ENCODE data around the gene RASA4.
"Not testable (repeated sequence)": the region's sequence is repeated elsewhere in the genome, so short reads cannot be mapped to it uniquely, and the experiment has no call there.

Gene RASA4

DNA sequence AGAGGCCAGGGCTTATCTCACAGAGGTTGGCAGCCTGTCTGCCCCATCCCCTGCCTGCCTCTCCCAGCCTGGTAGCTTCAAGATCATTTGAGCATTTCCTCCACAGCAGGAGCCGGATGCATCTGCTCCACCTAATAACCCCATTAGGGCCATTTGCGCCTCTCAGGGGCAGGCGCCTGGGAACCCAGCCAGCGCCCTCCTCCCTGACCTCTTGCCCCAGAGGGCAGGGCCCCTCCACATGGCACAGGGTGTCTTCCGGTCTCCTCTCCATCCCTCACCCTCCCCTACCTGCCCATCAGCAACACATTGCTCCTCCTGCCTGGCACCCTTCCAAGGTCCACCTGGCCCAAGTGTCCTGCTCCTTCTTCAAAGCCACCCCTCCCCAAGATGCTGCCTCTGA lies 18.8 kb upstream of the RASA4 start:
- H3K9me2 ChIP-seq (replicated peaks; ENCODE audit: insufficient read depth, low read length); H3K27me3 ChIP-seq (ENCODE audit: low read length); H3F3A ChIP-seq (ENCODE audit: insufficient read depth); H3K9ac ChIP-seq (ENCODE audit: low read length); H3K4me3 ChIP-seq (ENCODE audit: insufficient read depth, low read length, poor library complexity, severe bottlenecking); H3K79me2 ChIP-seq (ENCODE audit: insufficient read depth, low read length); H4K20me1 ChIP-seq (ENCODE audit: low read depth, low read length); H3K27ac ChIP-seq (ENCODE audit: low read depth, low read length); H3K36me3 ChIP-seq (ENCODE audit: low read length); H2AFZ ChIP-seq (ENCODE audit: low read depth, low read length, severe bottlenecking); H3K9me3 ChIP-seq (ENCODE audit: insufficient read depth, low read length); H3K4me2 ChIP-seq (ENCODE audit: low read depth, low read length, poor library complexity, severe bottlenecking): not testable (repeated sequence)

DNA sequence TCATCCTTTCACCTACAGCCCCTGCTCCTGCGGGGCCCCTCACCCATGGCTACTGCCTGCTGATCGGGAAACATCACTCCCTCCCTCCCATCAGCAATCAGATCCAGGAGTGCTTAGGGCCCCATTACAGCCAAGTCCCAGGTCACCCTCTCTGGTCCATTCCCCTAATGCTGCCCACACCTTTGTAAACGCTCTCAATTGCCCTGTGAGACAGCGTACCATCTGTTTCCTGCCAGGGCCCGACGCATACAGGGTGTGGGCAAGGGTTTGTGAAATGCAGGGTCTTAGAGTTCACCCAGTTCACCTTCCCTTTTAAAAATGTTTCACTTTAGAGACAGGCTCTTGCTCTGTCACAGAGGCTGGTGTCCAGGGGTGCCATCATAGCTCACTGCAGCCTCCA lies 17.7 kb upstream of the RASA4 start:
- not testable (repeated sequence) for H3K4me3 ChIP-seq (ENCODE audit: insufficient read depth, low read length, poor library complexity, severe bottlenecking); H3K4me2 ChIP-seq (ENCODE audit: low read depth, low read length, poor library complexity, severe bottlenecking); H3K9me2 ChIP-seq (replicated peaks; ENCODE audit: insufficient read depth, low read length); H3K27ac ChIP-seq (ENCODE audit: low read depth, low read length); H2AFZ ChIP-seq (ENCODE audit: low read depth, low read length, severe bottlenecking); H3K79me2 ChIP-seq (ENCODE audit: insufficient read depth, low read length); H3K27me3 ChIP-seq (ENCODE audit: low read length); H3K9ac ChIP-seq (ENCODE audit: low read length); H4K20me1 ChIP-seq (ENCODE audit: low read depth, low read length); H3K9me3 ChIP-seq (ENCODE audit: insufficient read depth, low read length); H3K36me3 ChIP-seq (ENCODE audit: low read length); H3F3A ChIP-seq (ENCODE audit: insufficient read depth)

DNA sequence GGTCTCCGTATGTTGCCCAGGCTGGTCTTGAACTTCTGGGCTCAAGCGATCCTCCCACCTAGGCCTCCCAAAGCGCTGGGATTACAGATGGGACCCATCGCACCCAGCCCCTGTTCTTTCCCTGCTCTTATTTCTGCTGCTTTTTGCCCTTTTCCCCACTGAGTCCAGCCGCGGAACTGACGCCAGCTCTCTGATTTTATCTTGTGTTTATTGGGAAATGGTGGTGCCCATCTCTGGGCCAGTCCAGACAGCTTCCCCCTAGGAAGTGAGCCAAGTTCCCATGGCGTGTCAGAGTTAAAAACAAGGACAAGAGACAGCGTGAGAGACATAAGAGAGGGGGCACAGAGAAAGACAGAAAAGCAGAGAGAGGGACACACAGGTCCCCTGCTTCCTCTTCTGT lies 14.1 kb upstream of the RASA4 start:
- not testable (repeated sequence) for H3K79me2 ChIP-seq (ENCODE audit: insufficient read depth, low read length)

DNA sequence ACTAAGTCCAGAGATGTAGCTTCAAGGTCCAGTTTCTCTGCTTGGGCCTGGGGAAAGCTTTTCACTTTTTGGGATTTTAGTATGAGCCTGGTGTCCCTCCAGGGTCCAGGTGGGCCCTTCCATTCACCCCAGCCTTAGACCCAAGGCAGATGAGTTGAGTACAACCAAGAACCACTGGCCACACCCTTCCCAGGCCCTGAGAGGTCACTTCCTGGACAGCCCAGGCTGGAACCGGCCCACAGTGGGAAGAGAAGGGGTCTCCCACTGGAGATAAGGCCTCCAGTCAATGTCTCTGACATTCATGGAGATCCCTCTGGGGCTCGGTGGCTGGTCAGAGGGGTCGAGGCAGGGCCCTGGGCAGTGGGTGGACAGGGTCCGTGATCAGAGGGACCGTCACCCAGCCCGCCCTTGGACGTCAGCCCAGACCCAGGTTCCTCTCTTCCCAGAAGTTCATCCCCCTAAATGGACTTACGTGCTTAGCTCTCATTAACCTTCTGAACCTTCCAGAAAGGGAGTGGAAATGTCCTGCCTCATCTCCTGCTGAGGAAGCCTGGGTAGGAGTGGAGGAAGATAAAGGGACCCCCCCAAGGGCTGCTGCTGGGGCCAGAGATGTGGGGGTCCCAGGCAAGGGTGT lies 10.8 kb upstream of the RASA4 start:
- not testable (repeated sequence) for H3K79me2 ChIP-seq (ENCODE audit: insufficient read depth, low read length); H3K9me3 ChIP-seq (ENCODE audit: insufficient read depth, low read length); H3K27ac ChIP-seq (ENCODE audit: low read depth, low read length); H3F3A ChIP-seq (ENCODE audit: insufficient read depth); H3K4me2 ChIP-seq (ENCODE audit: low read depth, low read length, poor library complexity, severe bottlenecking); H3K36me3 ChIP-seq (ENCODE audit: low read length); H3K27me3 ChIP-seq (ENCODE audit: low read length); H3K9me2 ChIP-seq (replicated peaks; ENCODE audit: insufficient read depth, low read length); H4K20me1 ChIP-seq (ENCODE audit: low read depth, low read length); H3K4me3 ChIP-seq (ENCODE audit: insufficient read depth, low read length, poor library complexity, severe bottlenecking); H2AFZ ChIP-seq (ENCODE audit: low read depth, low read length, severe bottlenecking); H3K9ac ChIP-seq (ENCODE audit: low read length)

More for the DNA sequence above, 14.1 kb upstream of the RASA4 start:
- not testable (repeated sequence) for H3K9ac ChIP-seq (ENCODE audit: low read length); H3K4me2 ChIP-seq (ENCODE audit: low read depth, low read length, poor library complexity, severe bottlenecking); H3K9me3 ChIP-seq (ENCODE audit: insufficient read depth, low read length); H3K4me3 ChIP-seq (ENCODE audit: insufficient read depth, low read length, poor library complexity, severe bottlenecking); H3K36me3 ChIP-seq (ENCODE audit: low read length); H3K27me3 ChIP-seq (ENCODE audit: low read length); H3K27ac ChIP-seq (ENCODE audit: low read depth, low read length); H2AFZ ChIP-seq (ENCODE audit: low read depth, low read length, severe bottlenecking); H3K9me2 ChIP-seq (replicated peaks; ENCODE audit: insufficient read depth, low read length); H3F3A ChIP-seq (ENCODE audit: insufficient read depth); H4K20me1 ChIP-seq (ENCODE audit: low read depth, low read length)

DNA sequence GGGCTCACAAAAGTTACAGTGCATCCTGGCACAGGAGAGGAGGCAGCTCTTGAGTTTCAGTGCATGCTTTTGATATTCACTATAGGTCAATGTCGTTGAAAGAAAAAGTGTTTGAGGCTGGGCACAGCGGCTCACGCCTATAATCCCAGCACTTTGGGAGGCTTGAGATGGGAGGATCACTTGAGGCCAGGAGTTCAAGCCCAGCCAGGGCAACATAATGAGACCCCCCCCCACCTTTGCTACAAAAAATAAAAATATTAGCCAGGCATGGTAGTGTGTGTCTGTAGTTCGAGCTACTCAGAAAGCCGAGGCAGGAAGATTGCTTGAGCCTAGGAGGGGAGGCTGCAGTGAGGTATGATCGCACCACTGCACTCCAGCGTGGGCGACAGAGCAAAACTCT lies 1.6 kb upstream of the RASA4 start:
- not testable (repeated sequence) for H3K36me3 ChIP-seq (ENCODE audit: low read length); H3K4me2 ChIP-seq (ENCODE audit: low read depth, low read length, poor library complexity, severe bottlenecking); H3F3A ChIP-seq (ENCODE audit: insufficient read depth); H3K79me2 ChIP-seq (ENCODE audit: insufficient read depth, low read length); H4K20me1 ChIP-seq (ENCODE audit: low read depth, low read length); H2AFZ ChIP-seq (ENCODE audit: low read depth, low read length, severe bottlenecking); H3K9ac ChIP-seq (ENCODE audit: low read length); H3K27ac ChIP-seq (ENCODE audit: low read depth, low read length); H3K4me3 ChIP-seq (ENCODE audit: insufficient read depth, low read length, poor library complexity, severe bottlenecking); H3K9me3 ChIP-seq (ENCODE audit: insufficient read depth, low read length); H3K27me3 ChIP-seq (ENCODE audit: low read length); H3K9me2 ChIP-seq (replicated peaks; ENCODE audit: insufficient read depth, low read length)

DNA sequence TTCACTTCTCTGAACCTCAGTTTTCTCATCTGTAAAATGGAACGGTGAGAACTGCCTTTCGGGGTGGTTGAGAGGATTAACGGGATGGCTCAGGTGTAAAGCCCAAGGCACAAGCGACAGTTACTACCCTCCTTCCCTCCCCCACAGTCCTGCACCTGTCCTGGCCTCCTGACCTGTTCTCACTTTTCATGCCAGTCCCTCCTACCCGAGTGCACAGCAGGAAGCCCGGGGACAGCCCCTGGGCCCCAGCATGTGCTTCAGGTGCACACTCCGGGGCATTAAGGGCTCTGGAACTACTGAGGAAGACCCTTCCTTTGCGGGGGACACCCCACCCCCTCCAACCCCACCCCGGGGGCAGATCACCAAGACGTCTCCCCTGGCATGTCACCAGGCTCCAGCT lies 626 bp downstream of the RASA4 start:
- H2AFZ ChIP-seq (ENCODE audit: low read depth, low read length, severe bottlenecking); H3K9ac ChIP-seq (ENCODE audit: low read length); H3K4me3 ChIP-seq (ENCODE audit: insufficient read depth, low read length, poor library complexity, severe bottlenecking); H3K9me3 ChIP-seq (ENCODE audit: insufficient read depth, low read length); H3K27me3 ChIP-seq (ENCODE audit: low read length); H3K9me2 ChIP-seq (replicated peaks; ENCODE audit: insufficient read depth, low read length); H3F3A ChIP-seq (ENCODE audit: insufficient read depth); H3K27ac ChIP-seq (ENCODE audit: low read depth, low read length); H3K36me3 ChIP-seq (ENCODE audit: low read length); H3K79me2 ChIP-seq (ENCODE audit: insufficient read depth, low read length); H3K4me2 ChIP-seq (ENCODE audit: low read depth, low read length, poor library complexity, severe bottlenecking); H4K20me1 ChIP-seq (ENCODE audit: low read depth, low read length): not testable (repeated sequence)

DNA sequence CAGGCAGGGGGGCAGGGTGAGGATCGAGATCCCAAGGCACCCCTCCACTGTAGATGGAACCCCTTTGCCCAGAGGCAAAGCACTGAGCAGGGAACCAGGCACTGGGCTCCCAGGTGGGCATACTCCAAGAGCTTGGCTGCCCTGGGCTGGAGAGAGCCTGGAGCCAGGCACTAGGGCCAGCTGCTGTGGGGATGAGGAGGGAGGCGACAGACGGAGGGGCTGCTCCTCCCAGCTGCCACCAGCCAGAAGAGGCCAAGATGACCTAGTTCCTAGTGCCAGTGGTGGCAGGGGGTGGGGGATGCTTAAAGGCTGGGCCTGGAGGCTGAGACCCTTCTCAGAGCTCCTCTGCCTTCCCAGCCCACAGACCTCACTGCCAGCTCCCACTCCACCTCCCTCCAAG lies 1.7 kb downstream of the RASA4 start:
- H3K9me2 ChIP-seq (replicated peaks; ENCODE audit: insufficient read depth, low read length); H3K9me3 ChIP-seq (ENCODE audit: insufficient read depth, low read length); H3K27me3 ChIP-seq (ENCODE audit: low read length); H3F3A ChIP-seq (ENCODE audit: insufficient read depth); H3K36me3 ChIP-seq (ENCODE audit: low read length); H3K9ac ChIP-seq (ENCODE audit: low read length); H3K4me3 ChIP-seq (ENCODE audit: insufficient read depth, low read length, poor library complexity, severe bottlenecking); H3K79me2 ChIP-seq (ENCODE audit: insufficient read depth, low read length); H2AFZ ChIP-seq (ENCODE audit: low read depth, low read length, severe bottlenecking); H4K20me1 ChIP-seq (ENCODE audit: low read depth, low read length); H3K4me2 ChIP-seq (ENCODE audit: low read depth, low read length, poor library complexity, severe bottlenecking); H3K27ac ChIP-seq (ENCODE audit: low read depth, low read length): not testable (repeated sequence)

DNA sequence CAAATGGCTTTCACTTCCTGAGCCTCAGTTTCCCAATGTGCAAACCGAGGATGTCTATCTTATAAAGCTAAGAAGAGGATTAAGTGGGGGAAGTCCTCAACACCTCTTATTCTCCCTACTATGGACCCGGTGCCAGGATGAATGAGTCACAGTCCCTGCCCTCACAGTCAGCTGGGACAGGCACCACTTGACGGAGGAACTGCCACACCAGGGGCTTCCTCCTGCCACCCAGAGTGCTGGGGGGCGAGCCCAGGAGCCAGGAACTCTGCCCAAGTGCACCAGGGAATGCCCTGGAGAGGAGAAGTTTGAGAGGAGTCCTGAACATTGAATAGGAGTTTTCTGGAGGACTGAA lies 2.2 kb downstream of the RASA4 start:
- H3K9me2 ChIP-seq (replicated peaks; ENCODE audit: insufficient read depth, low read length); H3K27me3 ChIP-seq (ENCODE audit: low read length); H3K36me3 ChIP-seq (ENCODE audit: low read length); H3K4me2 ChIP-seq (ENCODE audit: low read depth, low read length, poor library complexity, severe bottlenecking); H3K79me2 ChIP-seq (ENCODE audit: insufficient read depth, low read length); H3F3A ChIP-seq (ENCODE audit: insufficient read depth); H3K27ac ChIP-seq (ENCODE audit: low read depth, low read length); H4K20me1 ChIP-seq (ENCODE audit: low read depth, low read length); H3K9me3 ChIP-seq (ENCODE audit: insufficient read depth, low read length); H3K4me3 ChIP-seq (ENCODE audit: insufficient read depth, low read length, poor library complexity, severe bottlenecking); H2AFZ ChIP-seq (ENCODE audit: low read depth, low read length, severe bottlenecking); H3K9ac ChIP-seq (ENCODE audit: low read length): not testable (repeated sequence)
